Limb (tissue), 2 donors: ENCODE results near the gene ZFHX2.

Experiments
- DNase-seq, 2 donors: peaks; one replicate each; pipeline ENCODE4 v3.0.0-alpha.2; 2016; ENCODE audit errors: extremely low spot score in 2 of 2

The ZFHX2 gene

GRCh38 chr14:23470947-23471346 is 80.6 kb downstream of the ZFHX2 start:
- DNase-seq, result no peak
